Suppressor macrophage treated with lipopolysaccharide for 1 hour (primary cell): ENCODE results near the gene LRP1-AS.

Experiments used
- DNase-seq, 3 donors: peaks; one replicate each; pipeline ENCODE4 v3.0.0-alpha.2; 2020 to 2022

Gene LRP1-AS

DNA sequence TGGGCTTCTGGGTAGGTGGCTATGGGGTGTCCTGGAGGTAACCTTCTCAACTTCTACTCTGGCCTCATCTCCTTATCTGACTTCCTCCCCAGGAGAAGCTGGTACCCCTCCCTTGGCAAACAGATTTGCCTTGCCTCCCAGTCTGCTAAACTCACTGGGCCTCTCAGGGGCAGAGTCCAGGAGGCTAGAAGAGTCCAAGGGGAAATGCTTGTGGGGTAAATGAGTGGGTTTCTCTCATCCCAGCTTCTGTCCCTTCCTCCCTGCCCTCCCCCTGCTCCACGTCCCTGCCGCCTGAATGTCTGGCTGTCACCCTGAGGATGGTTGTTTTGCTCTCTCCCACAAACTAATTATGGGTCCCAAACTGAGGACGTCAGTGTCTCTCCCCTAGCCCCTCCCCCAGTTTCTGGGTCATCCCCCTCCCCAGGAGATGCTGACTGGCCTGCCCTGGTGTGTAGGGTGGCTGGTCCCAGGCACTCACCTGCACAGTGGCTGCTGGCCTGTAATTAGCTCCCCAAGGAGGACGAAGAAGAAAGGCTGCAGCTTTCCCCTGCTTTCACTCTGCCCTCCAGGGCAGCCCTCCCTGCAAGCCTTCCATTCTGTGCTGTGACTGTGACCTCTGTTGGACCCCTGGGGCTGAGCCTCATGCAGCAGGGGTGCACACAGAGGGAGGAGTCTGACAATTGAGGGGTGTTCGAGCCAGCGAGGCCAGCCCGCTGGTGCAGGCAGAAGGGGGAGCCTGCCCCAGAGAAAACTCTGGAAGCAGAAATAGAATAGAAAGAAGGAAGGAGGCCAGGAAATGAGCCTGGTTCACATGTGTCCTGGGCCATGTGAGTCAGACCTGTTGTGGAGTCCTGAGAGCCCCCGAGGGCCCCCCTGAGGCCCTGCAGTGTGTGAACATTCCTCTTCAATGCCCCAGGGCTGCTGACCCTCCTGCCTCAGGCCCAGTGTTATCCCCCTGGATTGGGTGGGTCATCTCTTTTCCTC lies at the start of gene LRP1-AS:
LRP1-AS (minus strand) TSS at position 659 of the 984 bp plus-strand sequence.
- peak in 2 of 3 donors; percentile 44 to 63 for DNase-seq

DNA sequence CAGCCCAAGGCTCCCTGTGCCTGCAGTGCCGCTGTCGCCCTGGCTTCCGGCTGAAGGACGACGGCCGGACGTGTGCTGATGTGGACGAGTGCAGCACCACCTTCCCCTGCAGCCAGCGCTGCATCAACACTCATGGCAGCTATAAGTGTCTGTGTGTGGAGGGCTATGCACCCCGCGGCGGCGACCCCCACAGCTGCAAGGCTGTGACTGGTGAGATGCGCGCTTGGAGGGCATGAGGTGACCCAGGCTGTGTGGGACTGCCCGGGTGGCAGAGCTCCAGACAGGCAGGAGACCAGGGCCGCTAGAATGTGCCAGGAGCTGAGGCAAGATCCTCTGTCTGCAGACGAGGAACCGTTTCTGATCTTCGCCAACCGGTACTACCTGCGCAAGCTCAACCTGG lies 49.5 kb upstream of the LRP1-AS start:
- no peak for DNase-seq

GRCh38 chr12:57196439-57196838 lies 49.0 kb upstream of the LRP1-AS start:
- no peak for DNase-seq

DNA sequence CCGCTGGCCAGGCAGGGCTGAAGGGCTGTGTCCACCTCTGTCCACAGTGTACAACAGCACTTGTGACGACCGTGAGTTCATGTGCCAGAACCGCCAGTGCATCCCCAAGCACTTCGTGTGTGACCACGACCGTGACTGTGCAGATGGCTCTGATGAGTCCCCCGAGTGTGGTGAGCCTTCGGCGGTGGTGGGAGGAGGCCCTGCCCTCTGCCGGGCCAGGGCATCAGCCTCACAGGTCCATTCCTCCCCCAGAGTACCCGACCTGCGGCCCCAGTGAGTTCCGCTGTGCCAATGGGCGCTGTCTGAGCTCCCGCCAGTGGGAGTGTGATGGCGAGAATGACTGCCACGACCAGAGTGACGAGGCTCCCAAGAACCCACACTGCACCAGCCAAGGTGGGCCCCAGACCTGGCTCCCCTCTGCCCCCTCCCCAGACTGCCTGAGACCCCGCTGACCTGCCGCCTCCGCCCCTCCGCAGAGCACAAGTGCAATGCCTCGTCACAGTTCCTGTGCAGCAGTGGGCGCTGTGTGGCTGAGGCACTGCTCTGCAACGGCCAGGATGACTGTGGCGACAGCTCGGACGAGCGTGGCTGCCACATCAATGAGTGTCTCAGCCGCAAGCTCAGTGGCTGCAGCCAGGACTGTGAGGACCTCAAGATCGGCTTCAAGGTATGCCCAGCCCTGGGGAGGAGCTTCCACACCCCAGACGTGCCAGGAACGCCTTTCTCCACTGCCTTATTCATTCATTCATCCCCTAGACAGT lies 48.4 kb upstream of the LRP1-AS start:
- no peak for DNase-seq

- DNase-seq, result no peak
Observed at GRCh38 chr12:57195186-57195585, 47.8 kb upstream of the LRP1-AS start.

GRCh38 chr12:57194253-57194652 lies 46.8 kb upstream of the LRP1-AS start:
- DNase-seq, result no peak

DNA sequence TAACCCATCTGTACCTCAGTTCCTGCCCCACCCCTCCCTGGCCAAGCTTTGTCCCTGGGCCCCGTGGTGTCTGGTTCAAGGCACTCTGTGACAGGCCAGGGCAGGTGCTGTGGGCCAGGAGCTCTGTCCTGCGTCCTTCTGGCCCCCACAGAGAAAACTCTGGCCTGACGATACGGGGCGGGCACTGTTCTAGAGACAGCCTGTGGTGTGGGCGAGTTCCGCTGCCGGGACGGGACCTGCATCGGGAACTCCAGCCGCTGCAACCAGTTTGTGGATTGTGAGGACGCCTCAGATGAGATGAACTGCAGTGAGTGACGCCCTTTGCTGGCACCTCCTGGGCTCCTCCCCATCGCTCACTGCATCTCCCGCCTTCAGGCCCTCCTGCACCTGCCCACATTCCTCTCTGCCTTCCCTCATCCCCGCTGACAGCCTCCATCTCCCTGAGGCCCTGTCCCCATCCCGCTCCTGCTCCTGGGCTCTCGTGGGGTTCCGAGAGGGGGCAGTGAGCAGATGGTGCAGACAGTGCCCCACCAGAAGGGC lies 46.4 kb upstream of the LRP1-AS start:
- no peak for DNase-seq

- no peak for DNase-seq
Observed at GRCh38 chr12:57192920-57193319, 45.5 kb upstream of the LRP1-AS start.

GRCh38 chr12:57191410-57191809 lies 44.0 kb upstream of the LRP1-AS start:
- DNase-seq, result no peak

- DNase-seq, result no peak
Observed at GRCh38 chr12:57190821-57191220, 43.4 kb upstream of the LRP1-AS start.

DNA sequence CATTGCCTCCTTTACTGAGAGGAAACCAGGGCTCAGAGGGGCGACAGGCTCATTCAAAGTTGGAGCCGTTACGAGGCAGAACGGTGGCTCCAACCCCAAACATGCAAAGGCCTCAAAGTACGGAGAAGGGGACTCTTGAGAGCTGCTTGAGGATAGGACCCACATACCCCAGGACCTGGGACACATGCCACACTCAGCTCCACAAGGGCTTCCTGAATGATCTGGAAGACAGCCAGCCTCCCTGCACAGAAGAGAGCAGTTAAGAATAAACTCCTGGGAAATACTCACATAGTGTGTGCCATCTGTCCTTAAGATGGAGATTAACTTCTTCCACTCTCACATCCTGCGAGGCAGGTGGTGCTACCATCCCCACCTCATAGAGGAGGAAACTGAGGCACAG lies 42.6 kb upstream of the LRP1-AS start:
- DNase-seq, result no peak

DNA sequence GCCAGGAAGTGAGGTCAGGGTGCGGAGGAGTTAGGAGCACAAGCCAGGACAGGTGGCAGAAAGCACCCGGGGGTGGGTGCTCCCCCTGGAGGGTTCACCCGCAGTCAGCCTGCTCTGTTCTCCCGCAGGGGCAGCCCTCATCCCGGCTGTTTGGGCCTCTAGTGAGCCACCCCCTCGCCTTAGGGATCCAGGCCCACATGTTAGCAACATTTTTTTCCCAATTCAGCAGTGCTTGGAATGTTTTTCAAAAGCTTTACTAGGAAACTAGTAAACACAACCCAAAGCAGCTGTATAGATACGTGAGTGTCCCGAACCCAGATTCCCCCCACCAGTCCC lies 40.6 kb upstream of the LRP1-AS start:
- no peak for DNase-seq

GRCh38 chr12:57187222-57188089 lies 40.0 kb upstream of the LRP1-AS start:
- no peak for DNase-seq

DNA sequence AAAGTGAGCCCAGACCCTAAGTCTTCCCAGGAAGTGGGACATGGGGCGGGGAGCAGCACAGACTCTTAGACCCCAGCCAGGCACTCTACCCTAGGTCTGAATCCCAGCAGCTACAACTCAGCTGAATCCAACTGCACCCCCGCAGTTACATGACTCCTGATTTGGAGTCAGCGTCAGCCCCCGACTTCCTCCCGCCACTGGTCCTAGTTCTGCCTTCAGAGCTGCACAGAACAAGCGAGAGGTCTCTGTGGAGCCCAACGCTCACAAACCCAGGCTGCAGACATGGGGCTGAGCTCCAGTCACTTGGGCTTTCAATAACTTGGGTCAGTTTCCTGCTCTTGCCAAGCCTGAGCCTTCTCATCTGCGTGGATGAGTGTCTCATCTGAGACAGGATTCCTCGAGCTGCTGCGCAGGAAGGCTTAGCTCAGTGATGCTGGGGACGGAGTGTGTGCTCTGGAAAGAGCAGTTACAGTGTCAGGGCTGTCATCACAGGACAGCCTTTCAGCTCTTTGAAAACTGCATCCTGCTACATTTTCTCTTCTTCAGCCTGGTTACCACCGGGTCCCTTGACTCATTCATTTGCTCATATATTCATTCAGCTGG lies 38.6 kb upstream of the LRP1-AS start:
- DNase-seq, result no peak

GRCh38 chr12:57185403-57185802 lies 38.0 kb upstream of the LRP1-AS start:
- no peak for DNase-seq

GRCh38 chr12:57183939-57184725 lies 36.7 kb upstream of the LRP1-AS start:
- DNase-seq, result no peak

GRCh38 chr12:57182918-57183575 lies 35.6 kb upstream of the LRP1-AS start:
- DNase-seq, result peak; percentile 64 to 78 (median 74)

GRCh38 chr12:57181561-57182155 lies 34.2 kb upstream of the LRP1-AS start:
- DNase-seq, result no peak

- no peak for DNase-seq
Observed at GRCh38 chr12:57181072-57181471, 33.7 kb upstream of the LRP1-AS start.

DNA sequence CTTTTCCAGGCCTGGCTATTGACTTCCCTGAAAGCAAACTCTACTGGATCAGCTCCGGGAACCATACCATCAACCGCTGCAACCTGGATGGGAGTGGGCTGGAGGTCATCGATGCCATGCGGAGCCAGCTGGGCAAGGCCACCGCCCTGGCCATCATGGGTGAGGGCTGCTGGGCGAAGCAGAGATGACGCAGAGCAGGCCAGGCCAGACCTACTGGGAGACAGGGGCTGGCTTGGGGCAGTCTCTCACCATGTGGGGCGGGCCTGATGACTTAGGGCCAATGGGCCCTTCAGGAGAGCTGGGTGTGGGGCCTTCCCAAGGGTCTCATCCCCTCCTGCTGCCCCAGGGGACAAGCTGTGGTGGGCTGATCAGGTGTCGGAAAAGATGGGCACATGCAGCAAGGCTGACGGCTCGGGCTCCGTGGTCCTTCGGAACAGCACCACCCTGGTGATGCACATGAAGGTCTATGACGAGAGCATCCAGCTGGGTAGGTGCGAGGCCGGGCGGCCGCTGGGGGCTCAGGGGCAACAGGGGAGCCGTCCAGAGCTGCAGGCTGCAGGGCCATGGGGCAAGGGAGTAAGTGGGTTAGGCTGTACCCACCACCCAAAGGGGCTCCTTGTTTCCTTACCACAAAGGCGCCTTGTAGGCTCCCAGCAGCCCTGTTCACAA lies 33.0 kb upstream of the LRP1-AS start:
- DNase-seq, result no peak
